Tibial nerve (tissue), 4 donors: Measurements from ENCODE around the gene ANAPC16. TPM values are rescaled to one million over a fixed set of nuclear protein-coding genes. Genes with fewer than 3 reads are reported as not detected.

Experiments
- DNase-seq, 2 donors: peaks; one replicate each; pipeline ENCODE4 v3.0.0-alpha.2; 2019; ENCODE audit warnings: low spot score in 2 of 2
- H3K27ac ChIP-seq, 4 donors: fragments of 200-600 bp; sonication (generic) in 3 of 4; one replicate each; pipeline ENCODE4 v1.5.1; 2017 to 2019; ENCODE audit warnings: mild to moderate bottlenecking in 1 of 4
- H3K27me3 ChIP-seq, 2 donors: fragments of 200-600 bp; sonication (generic) in 1 of 2; one replicate each; pipeline versions ENCODE4 v1.5.1 to v1.6.0; 2017 to 2019
- H3K36me3 ChIP-seq, 3 donors: fragments of 200-600 bp; sonication (generic); one replicate each; pipeline ENCODE4 v1.5.1; 2018 to 2019
- H3K4me1 ChIP-seq, 4 donors: fragments of 200-600 bp; sonication (generic) in 3 of 4; one replicate each; pipeline ENCODE4 v1.5.1; 2017 to 2019
- H3K4me3 ChIP-seq, 4 donors: fragments of 200-600 bp; sonication (generic) in 3 of 4; one replicate each; pipeline ENCODE4 v1.5.1; 2017 to 2019; ENCODE audit warnings: mild to moderate bottlenecking in 1 of 4, moderate library complexity in 1 of 4
- H3K9me3 ChIP-seq, 4 donors: fragments of 200-600 bp; sonication (generic) in 3 of 4; one replicate each; pipeline ENCODE4 v1.5.1; 2017 to 2019
- CTCF ChIP-seq, 5 experiments: fragments of 200-600 bp in 3 of 5; fragments of 450-650 bp in 2 of 5; sonication (generic) in 3 of 5; IDR thresholded peaks; one replicate each; pipeline ENCODE4 v1.5.1; 2016 to 2019; ENCODE audit warnings: antibody characterized with exemption in 5 of 5, mild to moderate bottlenecking in 3 of 5, moderate library complexity in 2 of 5
- EP300 ChIP-seq, 2 donors: sonication (generic); formaldehyde crosslinking; IDR thresholded peaks; one replicate each; pipeline ENCODE4 v1.6.1; 2017; ENCODE audit warnings: antibody characterized with exemption in 2 of 2, mild to moderate bottlenecking in 1 of 2
- POLR2A ChIP-seq, 2 donors: fragments of 450-650 bp; IDR thresholded peaks; one replicate each; pipeline ENCODE4 v1.6.1; 2017; ENCODE audit warnings: antibody characterized with exemption in 2 of 2, mild to moderate bottlenecking in 2 of 2, moderate library complexity in 2 of 2
- WGBS, 2 donors: methylation state at CpG; one replicate each; pipeline ENCODE4 v1.1.5; 2018; 5-methylcytosine and 5-hydroxymethylcytosine counted together
- total RNA-seq, 4 donors: library from RNA; depleted of rRNA; stranded (reverse); fragments of >200 nt; gene quantifications; one replicate each; pipeline ENCODE4 v1.1.0, GENCODE V29; 2016

Gene ANAPC16
- total RNA-seq, 4 donors from 2014 or later: 52.6 to 72.3 (median 61.9) TPM

GRCh38 chr10:72173262-72173618 lies 42.6 kb upstream of the ANAPC16 start:
- Histone ChIP-seq H3K27me3 (no peaks in the 10 kb centered on the region), H3K4me3 (no peak overlapping the region), H3K9me3 (no peaks in the 10 kb centered on the region), H3K4me1 (peaks cover 0 to 29% (median 6%) of the 10 kb centered on the region in 4 donors), H3K36me3 (peaks cover 0 to 21% (median 0%) of the 10 kb centered on the region in 3 donors), H3K27ac (peak overlapping the region in 1 of 4 donors; percentile 58)
- no peak for DNase-seq
- 90 to 98% methylated on average over 3 of the region's 3 CpGs for WGBS, 2 donors
- TF ChIP-seq CTCF (IDR thresholded peaks at IDR 0.05) (no peak), EP300 (IDR thresholded peaks at IDR 0.05) (no peak), POLR2A (IDR thresholded peaks at IDR 0.05) (no peak)

- Histone ChIP-seq H3K27ac (no peak overlapping the region), H3K36me3 (peaks cover 0 to 21% (median 0%) of the 10 kb centered on the region in 3 donors), H3K4me1 (peaks cover 0 to 29% (median 6%) of the 10 kb centered on the region in 4 donors), H3K27me3 (no peaks in the 10 kb centered on the region), H3K9me3 (no peaks in the 10 kb centered on the region), H3K4me3 (no peak overlapping the region)
- no peak for DNase-seq
- TF ChIP-seq EP300 (IDR thresholded peaks at IDR 0.05) (no peak), CTCF (IDR thresholded peaks at IDR 0.05) (no peak), POLR2A (IDR thresholded peaks at IDR 0.05) (no peak)
- WGBS, 2 donors: 66 to 67% methylated on average over 7 of the region's 7 CpGs
Observed at GRCh38 chr10:72173619-72174296, 42.1 kb upstream of the ANAPC16 start.

- TF ChIP-seq POLR2A (IDR thresholded peaks at IDR 0.05): no peak
- no peak for TF ChIP-seq EP300 (IDR thresholded peaks at IDR 0.05)
- no peak for TF ChIP-seq CTCF (IDR thresholded peaks at IDR 0.05)
- Histone ChIP-seq H3K27me3 (no peaks in the 10 kb centered on the region), H3K4me1 (peaks cover 0 to 29% (median 6%) of the 10 kb centered on the region in 4 donors), H3K9me3 (no peaks in the 10 kb centered on the region), H3K27ac (no peak overlapping the region), H3K4me3 (no peak overlapping the region), H3K36me3 (peaks cover 0 to 21% (median 4%) of the 10 kb centered on the region in 3 donors)
- DNase-seq: no peak
Observed at GRCh38 chr10:72174297-72174662, 41.5 kb upstream of the ANAPC16 start.

- H3K9me3 ChIP-seq: no peaks in the 10 kb centered on the region
- peaks cover 0 to 25% (median 4%) of the 10 kb centered on the region in 3 donors for H3K36me3 ChIP-seq
- TF ChIP-seq EP300 (IDR thresholded peaks at IDR 0.05) (no peak), POLR2A (IDR thresholded peaks at IDR 0.05) (no peak), CTCF (IDR thresholded peaks at IDR 0.05) (no peak)
- peaks cover 0 to 29% (median 6%) of the 10 kb centered on the region in 4 donors for H3K4me1 ChIP-seq
- no peaks in the 10 kb centered on the region for H3K27me3 ChIP-seq
- no peak for DNase-seq
- H3K4me3 ChIP-seq: no peak overlapping the region
- WGBS, 2 donors: 26 to 31% methylated on average over 1 of the region's 1 CpG
- H3K27ac ChIP-seq: peak overlapping the region in 1 of 4 donors; percentile 26
Observed at GRCh38 chr10:72175149-72175548, 40.7 kb upstream of the ANAPC16 start.

GRCh38 chr10:72176701-72177100 lies 39.1 kb upstream of the ANAPC16 start:
- Histone ChIP-seq H3K9me3 (no peaks in the 10 kb centered on the region), H3K27me3 (no peaks in the 10 kb centered on the region), H3K27ac (no peak overlapping the region), H3K4me3 (no peak overlapping the region), H3K4me1 (peaks cover 0 to 29% (median 6%) of the 10 kb centered on the region in 4 donors), H3K36me3 (peaks cover 0 to 38% (median 4%) of the 10 kb centered on the region in 3 donors)
- TF ChIP-seq EP300 (IDR thresholded peaks at IDR 0.05) (no peak), POLR2A (IDR thresholded peaks at IDR 0.05) (no peak), CTCF (IDR thresholded peaks at IDR 0.05) (no peak)
- WGBS, 2 donors: 87 to 96% methylated on average over 2 of the region's 2 CpGs
- DNase-seq: no peak
